Kidney capillary endothelial cell (primary cell): ENCODE measurements around the gene RAB20.
A peak's percentile ranks its signal among the peaks of the same experiment; 100 is the strongest.
"Not testable (repeated sequence)": the region's sequence is repeated elsewhere in the genome, so short reads cannot be mapped to it uniquely, and the experiment has no call there.

Source experiments
- DNase-seq: peaks from one replicate; pipeline ENCODE4 v3.0.0-alpha.2; 2018; ENCODE audit warnings: low spot score

The RAB20 gene

GRCh38 chr13:110575322-110576069 is 14.0 kb upstream of the RAB20 start:
- DNase-seq = no peak

GRCh38 chr13:110574161-110574560 is 12.6 kb upstream of the RAB20 start:
- DNase-seq = no peak

- no peak for DNase-seq
Observed at GRCh38 chr13:110572778-110573118, 11.2 kb upstream of the RAB20 start.

GRCh38 chr13:110571896-110572777 is 10.6 kb upstream of the RAB20 start:
- no peak for DNase-seq

GRCh38 chr13:110570886-110571285 is 9.4 kb upstream of the RAB20 start:
- no peak for DNase-seq

DNA sequence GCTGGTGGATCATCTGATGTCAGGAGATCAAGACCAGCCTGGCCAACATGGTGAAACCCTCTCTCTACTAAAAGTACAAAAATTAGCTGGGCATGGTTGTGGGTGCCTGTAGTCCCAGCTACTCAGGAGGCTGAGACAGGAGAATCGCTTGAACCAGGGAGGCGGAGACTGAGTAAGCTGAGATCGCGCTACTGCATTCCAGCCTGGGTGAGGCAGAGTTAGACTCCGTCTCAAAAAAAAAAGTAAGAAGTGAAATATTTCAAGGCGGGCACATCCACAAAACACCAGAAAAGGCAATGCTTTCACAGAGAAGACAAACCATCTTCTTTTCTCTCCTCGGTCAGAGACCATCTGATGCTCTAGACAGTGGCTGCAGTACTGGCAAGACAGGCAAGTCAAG is 8.4 kb upstream of the RAB20 start:
- not testable (repeated sequence) for DNase-seq

GRCh38 chr13:110568612-110569011 is 7.1 kb upstream of the RAB20 start:
- no peak for DNase-seq

- no peak for DNase-seq
Observed at GRCh38 chr13:110566171-110566570, 4.6 kb upstream of the RAB20 start.

DNA sequence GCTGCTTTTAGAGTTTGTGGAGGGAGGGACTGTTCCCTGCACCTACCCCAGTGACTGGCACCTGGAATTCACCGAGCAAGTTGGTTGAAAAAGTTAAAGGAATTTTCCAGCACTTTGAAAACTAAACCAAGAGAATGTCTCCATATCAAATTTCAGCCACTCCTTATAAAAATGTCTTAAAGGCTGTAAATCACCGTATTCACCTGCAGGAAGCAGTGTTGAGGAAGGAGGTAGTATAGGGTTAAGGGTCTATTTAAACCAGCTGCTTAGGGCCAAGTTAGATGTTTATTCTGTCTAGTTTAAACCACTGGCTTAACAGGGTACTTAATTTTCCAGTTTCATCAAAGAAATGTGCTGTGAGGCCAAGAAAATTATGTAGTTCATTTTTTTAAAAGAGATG is 3.8 kb upstream of the RAB20 start:
- no peak for DNase-seq

GRCh38 chr13:110564472-110564985 is 3.0 kb upstream of the RAB20 start:
- no peak for DNase-seq

- no peak for DNase-seq
Observed at GRCh38 chr13:110563463-110563774, 1.9 kb upstream of the RAB20 start.

- DNase-seq = no peak
Observed at GRCh38 chr13:110562696-110563462, 1.4 kb upstream of the RAB20 start.

- peak; percentile 22 for DNase-seq
Observed at GRCh38 chr13:110562036-110562597, 595 bp upstream of the RAB20 start.

- peak; percentile 38 for DNase-seq
Observed at GRCh38 chr13:110560601-110561343, 750 bp downstream of the RAB20 start.

DNA sequence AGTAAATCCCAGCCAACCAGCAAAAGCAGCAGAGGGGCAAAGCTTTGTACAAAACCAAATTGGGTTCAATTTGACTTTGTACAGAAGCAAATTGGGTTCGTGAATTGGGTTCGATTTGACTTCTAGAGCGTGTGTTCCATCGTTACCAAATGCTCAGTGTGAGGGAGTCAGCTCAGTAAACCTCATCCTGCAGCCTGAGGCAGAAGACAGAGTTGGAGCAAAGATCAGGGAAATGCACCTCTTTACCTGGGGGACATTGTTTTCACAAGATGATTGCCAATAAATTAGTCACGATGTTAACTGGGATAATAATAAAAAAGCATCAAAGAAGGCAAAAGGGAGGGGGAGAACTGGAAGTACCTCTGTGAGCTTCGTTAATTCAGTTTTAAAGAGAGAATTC is 1.5 kb downstream of the RAB20 start:
- no peak for DNase-seq

DNA sequence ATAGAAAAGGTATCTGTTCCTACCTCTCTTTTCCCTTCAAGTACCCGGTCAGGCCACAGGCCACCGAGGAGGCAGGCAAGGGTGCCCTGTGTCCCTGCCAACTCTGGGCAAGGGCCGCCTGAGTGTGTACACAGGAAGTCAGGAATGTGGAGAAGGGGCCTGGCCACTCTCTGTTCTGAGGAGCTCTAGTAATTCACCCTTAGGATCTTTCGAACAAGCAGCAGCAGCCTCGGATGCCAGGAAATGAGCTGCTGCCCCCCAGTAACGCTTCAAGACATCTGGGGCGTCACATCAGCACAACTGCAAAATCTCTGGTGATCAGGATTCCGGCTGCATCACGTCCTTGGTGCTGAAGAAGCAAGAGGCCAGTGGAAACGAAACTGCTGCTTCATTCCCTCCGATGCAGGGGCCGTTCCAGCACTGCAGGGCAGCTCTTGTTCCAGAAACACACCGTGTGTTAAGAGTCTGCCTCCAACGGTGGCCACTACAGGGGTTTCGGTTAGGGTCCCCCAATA is 2.0 kb downstream of the RAB20 start:
- DNase-seq = no peak

- DNase-seq = no peak
Observed at GRCh38 chr13:110557610-110558305, 3.8 kb downstream of the RAB20 start.

DNA sequence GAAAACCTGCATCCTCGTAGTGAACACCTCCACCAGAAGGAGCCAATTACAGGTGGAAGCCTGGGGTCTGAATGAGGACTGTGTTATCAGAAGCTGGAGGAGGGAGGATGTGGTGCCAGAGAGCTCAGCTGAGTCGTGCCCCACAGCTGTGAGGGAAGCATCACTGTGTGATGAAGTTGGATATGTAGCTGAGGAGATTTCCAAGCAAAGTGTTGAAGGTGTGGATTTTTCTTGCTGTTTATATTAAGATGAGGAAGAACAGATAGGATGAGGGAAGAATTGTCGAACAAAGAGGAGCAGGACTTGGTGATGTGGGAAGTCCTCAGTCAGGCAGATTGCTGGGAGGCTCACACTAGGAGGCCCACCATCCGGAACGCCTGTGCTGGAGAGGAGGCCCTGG is 4.4 kb downstream of the RAB20 start:
- DNase-seq = no peak

GRCh38 chr13:110556224-110556606 is 5.3 kb downstream of the RAB20 start:
- no peak for DNase-seq

GRCh38 chr13:110555601-110556223 is 5.8 kb downstream of the RAB20 start:
- DNase-seq = no peak
